Neutrophil (primary cell): Measurements from ENCODE around the gene CAMK1D.

Source experiments
- H3K27ac ChIP-seq: fragments of 200-600 bp; sonication (generic); 2 replicates; pipeline ENCODE4 v1.5.1; 2016; ENCODE audit warnings: mild to moderate bottlenecking, moderate library complexity
- H3K27me3 ChIP-seq: fragments of 200-600 bp; sonication (generic); 2 replicates; pipeline ENCODE4 v1.6.0; 2016; ENCODE audit warnings: mild to moderate bottlenecking
- H3K36me3 ChIP-seq: fragments of 200-600 bp; sonication (generic); 2 replicates; pipeline ENCODE4 v1.5.1; 2017
- H3K4me1 ChIP-seq, 2 experiments: fragments of 200-600 bp in 1 of 2; sonication (generic) in 1 of 2; 1 replicate in 1 of 2; 2 replicates in 1 of 2; pipeline versions ENCODE4 v1.5.1 to v1.6.1; 2013 to 2016; ENCODE audit warnings: low read depth in 1 of 2, low read length in 1 of 2, mild to moderate bottlenecking in 1 of 2, moderate library complexity in 1 of 2; ENCODE audit not compliant: control insufficient read depth in 1 of 2, insufficient read depth in 1 of 2
- H3K4me3 ChIP-seq, 2 experiments: fragments of 200-600 bp in 1 of 2; sonication (generic) in 1 of 2; 1 replicate in 1 of 2; 2 replicates in 1 of 2; pipeline ENCODE4 v1.5.1; 2013 to 2016; ENCODE audit warnings: low read depth in 1 of 2, low read length in 1 of 2, mild to moderate bottlenecking in 1 of 2, moderate library complexity in 1 of 2
- H3K9me3 ChIP-seq: fragments of 200-600 bp; sonication (generic); 2 replicates; pipeline ENCODE4 v1.5.1; 2016
- TF ChIP-seq, protein P1 (sequence below): fragments of 200-600 bp; sonication (generic); IDR thresholded peaks from 2 replicates; pipeline ENCODE4 v1.5.1; 2016; ENCODE audit warnings: antibody characterized with exemption

CAMK1D gene

DNA sequence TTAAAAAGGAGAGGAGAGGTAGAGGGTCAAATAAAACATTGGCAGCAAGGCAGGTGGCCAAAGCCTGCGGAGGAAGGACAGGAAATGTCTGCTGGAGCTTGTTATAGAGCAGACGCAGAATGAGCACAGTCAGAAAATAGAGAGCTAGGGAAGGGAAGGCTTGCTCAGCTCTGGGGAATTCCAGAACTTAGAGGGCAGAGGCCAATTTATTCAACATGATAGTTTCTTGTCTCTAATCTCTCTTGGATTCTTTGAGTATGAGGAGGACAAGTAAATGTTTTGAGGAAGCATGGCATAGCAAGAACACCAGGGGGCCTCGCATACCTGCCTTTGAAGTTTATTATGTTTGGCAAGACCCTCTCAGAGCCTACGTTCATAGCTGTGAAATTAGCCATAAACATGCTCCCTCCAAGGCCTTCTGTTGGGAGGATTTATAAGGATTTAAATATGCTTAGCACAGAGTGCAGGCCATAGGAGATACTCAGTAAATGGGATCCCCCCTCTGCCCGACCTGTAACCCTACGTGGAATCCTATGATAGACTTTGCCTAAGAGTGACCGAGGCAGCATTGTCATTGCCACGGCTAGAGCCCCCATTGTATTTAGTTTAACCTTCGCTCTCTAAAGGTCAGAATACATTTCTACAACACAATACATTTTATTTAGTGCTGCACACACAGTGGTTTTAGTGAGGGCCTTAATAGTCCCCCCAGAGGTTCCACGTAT lies 358.3 kb downstream of the CAMK1D start:
- H3K27me3 ChIP-seq = no peaks in the 10 kb centered on the region

DNA sequence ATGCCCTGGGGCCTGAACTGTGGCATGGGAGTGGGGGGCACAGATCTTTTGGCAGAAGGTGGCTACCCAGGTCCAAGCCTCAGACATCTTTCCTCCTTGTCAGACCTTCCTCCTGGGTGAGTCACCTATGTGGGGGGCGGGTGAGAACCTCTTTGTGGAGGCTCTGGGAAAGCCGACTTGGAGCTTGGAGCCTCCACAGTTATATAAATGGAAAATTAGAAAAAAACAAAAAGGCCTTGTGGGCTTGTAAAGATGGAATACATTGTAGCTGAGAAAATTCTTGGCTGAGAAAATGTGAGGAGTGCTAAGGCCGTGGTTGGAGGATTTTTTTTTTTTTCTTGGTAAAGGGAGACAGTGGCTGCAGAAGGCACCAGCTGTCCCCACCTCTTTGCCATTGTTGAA lies 359.7 kb downstream of the CAMK1D start:
- Histone ChIP-seq H3K27me3 (no peaks in the 10 kb centered on the region), H3K4me1 (no peaks in the 10 kb centered on the region), H3K27ac (no peak overlapping the region), H3K36me3 (no peaks in the 10 kb centered on the region), H3K4me3 (no peak overlapping the region), H3K9me3 (no peaks in the 10 kb centered on the region)
- TF ChIP-seq, protein P1, sequence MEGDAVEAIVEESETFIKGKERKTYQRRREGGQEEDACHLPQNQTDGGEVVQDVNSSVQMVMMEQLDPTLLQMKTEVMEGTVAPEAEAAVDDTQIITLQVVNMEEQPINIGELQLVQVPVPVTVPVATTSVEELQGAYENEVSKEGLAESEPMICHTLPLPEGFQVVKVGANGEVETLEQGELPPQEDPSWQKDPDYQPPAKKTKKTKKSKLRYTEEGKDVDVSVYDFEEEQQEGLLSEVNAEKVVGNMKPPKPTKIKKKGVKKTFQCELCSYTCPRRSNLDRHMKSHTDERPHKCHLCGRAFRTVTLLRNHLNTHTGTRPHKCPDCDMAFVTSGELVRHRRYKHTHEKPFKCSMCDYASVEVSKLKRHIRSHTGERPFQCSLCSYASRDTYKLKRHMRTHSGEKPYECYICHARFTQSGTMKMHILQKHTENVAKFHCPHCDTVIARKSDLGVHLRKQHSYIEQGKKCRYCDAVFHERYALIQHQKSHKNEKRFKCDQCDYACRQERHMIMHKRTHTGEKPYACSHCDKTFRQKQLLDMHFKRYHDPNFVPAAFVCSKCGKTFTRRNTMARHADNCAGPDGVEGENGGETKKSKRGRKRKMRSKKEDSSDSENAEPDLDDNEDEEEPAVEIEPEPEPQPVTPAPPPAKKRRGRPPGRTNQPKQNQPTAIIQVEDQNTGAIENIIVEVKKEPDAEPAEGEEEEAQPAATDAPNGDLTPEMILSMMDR = no peak

More for the DNA sequence above, 358.3 kb downstream of the CAMK1D start:
- H3K9me3 ChIP-seq = no peaks in the 10 kb centered on the region
- no peak overlapping the region for H3K27ac ChIP-seq
- TF ChIP-seq, protein P1 = no peak
- no peaks in the 10 kb centered on the region for H3K36me3 ChIP-seq
- no peak overlapping the region for H3K4me3 ChIP-seq
- no peaks in the 10 kb centered on the region for H3K4me1 ChIP-seq

DNA sequence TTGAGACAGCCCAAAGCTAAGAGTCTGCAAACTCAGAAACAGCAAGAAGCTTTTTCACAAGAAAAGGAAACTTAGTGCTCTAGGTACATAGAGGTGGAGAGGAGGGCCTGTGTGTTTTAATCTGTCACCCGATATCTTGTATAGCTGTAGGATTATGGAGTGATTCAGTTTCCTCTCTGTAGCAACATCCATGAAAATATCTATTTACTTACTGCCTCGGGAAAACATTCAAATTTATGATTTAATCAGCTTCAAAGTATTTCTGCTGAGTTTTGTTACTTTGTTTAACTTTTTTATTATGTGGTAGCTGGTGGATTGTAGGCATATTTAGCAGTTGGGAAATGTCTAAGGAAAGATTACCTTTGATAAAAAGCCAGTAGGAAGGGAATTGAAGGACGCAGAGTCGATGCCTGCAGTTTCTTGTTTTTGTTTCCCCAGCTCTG lies 360.2 kb downstream of the CAMK1D start:
- Histone ChIP-seq H3K4me1 (no peaks in the 10 kb centered on the region), H3K4me3 (no peak overlapping the region), H3K36me3 (no peaks in the 10 kb centered on the region), H3K9me3 (no peaks in the 10 kb centered on the region), H3K27ac (no peak overlapping the region), H3K27me3 (no peaks in the 10 kb centered on the region)
- TF ChIP-seq, protein P1 = no peak

- Histone ChIP-seq H3K4me3 (no peak overlapping the region), H3K4me1 (no peaks in the 10 kb centered on the region)
Observed at GRCh38 chr10:12710157-12710556, 360.8 kb downstream of the CAMK1D start.

GRCh38 chr10:12710594-12711349 lies 361.4 kb downstream of the CAMK1D start:
- H3K27ac ChIP-seq = no peak overlapping the region
- no peaks in the 10 kb centered on the region for H3K9me3 ChIP-seq
- H3K27me3 ChIP-seq = no peaks in the 10 kb centered on the region
- no peaks in the 10 kb centered on the region for H3K36me3 ChIP-seq
- H3K4me3 ChIP-seq = no peak overlapping the region
- no peaks in the 10 kb centered on the region for H3K4me1 ChIP-seq
- TF ChIP-seq, protein P1 = peak; percentile 76

More at GRCh38 chr10:12710157-12710556, 360.8 kb downstream of the CAMK1D start:
- Histone ChIP-seq H3K27me3 (no peaks in the 10 kb centered on the region), H3K36me3 (no peaks in the 10 kb centered on the region), H3K27ac (no peak overlapping the region), H3K9me3 (no peaks in the 10 kb centered on the region)
- TF ChIP-seq, protein P1 = no peak
